Right atrium auricular region (tissue), 2 donors: ENCODE measurements around the gene SP7. TPM values are rescaled to one million over a fixed set of nuclear protein-coding genes. Genes with fewer than 3 reads are reported as not detected.
A peak's percentile ranks its signal among the peaks of the same experiment; 100 is the strongest.

Source experiments
- DNase-seq: peaks from one replicate; pipeline ENCODE4 v3.0.0-alpha.2; 2019; ENCODE audit warnings: low spot score
- H3K27ac ChIP-seq, 2 donors: fragments of 200-600 bp; sonication (generic); 1 replicate in 1 of 2; 2 replicates in 1 of 2; pipeline ENCODE4 v1.5.1; 2016 to 2019
- H3K27me3 ChIP-seq, 2 donors: fragments of 200-600 bp; sonication (generic); one replicate each; pipeline versions ENCODE4 v1.5.1 to v1.6.0; 2017 to 2019
- H3K36me3 ChIP-seq: fragments of 200-600 bp; sonication (generic); one replicate; pipeline ENCODE4 v1.5.1; 2016
- H3K4me1 ChIP-seq, 2 donors: fragments of 200-600 bp; sonication (generic); one replicate each; pipeline versions ENCODE4 v1.5.1 to v1.6.0; 2017 to 2019
- H3K4me3 ChIP-seq, 2 donors: fragments of 200-600 bp; sonication (generic); 1 replicate in 1 of 2; 2 replicates in 1 of 2; pipeline ENCODE4 v1.5.1; 2017 to 2019; ENCODE audit warnings: mild to moderate bottlenecking in 1 of 2, moderate library complexity in 1 of 2
- H3K9me3 ChIP-seq, 2 donors: fragments of 200-600 bp; sonication (generic); one replicate each; pipeline ENCODE4 v1.5.1; 2019
- total RNA-seq, 2 donors: library from RNA; depleted of rRNA; stranded (reverse); fragments of >200 nt; gene quantifications; one replicate each; pipeline ENCODE4 v1.1.0, GENCODE V29; 2016
- TF ChIP-seq, protein P1 (sequence below), 2 donors: fragments of 200-600 bp; sonication (generic); IDR thresholded peaks; one replicate each; pipeline ENCODE4 v1.5.1; 2019; ENCODE audit warnings: antibody characterized with exemption in 2 of 2

Gene SP7
- total RNA-seq, 2 donors from 2014 or later, result not detected

DNA sequence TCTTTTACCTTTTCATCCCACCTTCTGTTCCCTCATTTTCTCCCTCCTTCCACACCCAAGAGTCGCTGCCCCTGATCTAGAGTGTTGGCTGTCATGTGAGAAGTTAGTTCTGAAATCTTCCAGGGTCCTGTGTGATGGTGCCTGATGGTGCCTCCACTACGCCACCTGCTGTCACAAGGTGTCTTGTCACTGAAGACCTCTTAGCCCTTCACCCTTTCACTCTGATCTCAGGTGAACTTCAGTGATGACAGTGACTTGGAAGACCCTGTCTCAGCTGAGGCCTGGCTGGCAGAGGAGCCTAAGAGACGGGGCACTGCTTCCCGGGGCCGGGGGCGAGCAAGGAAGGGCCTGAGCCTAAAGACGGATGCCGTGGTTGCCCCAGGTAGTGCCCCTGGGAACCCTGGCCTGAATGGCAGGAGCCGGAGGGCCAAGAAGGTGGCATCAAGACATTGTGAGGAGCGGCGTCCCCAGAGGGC, 48.4 kb downstream of the SP7 start:
- DNase-seq, result peak; percentile 66
- TF ChIP-seq, protein P1, sequence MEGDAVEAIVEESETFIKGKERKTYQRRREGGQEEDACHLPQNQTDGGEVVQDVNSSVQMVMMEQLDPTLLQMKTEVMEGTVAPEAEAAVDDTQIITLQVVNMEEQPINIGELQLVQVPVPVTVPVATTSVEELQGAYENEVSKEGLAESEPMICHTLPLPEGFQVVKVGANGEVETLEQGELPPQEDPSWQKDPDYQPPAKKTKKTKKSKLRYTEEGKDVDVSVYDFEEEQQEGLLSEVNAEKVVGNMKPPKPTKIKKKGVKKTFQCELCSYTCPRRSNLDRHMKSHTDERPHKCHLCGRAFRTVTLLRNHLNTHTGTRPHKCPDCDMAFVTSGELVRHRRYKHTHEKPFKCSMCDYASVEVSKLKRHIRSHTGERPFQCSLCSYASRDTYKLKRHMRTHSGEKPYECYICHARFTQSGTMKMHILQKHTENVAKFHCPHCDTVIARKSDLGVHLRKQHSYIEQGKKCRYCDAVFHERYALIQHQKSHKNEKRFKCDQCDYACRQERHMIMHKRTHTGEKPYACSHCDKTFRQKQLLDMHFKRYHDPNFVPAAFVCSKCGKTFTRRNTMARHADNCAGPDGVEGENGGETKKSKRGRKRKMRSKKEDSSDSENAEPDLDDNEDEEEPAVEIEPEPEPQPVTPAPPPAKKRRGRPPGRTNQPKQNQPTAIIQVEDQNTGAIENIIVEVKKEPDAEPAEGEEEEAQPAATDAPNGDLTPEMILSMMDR (IDR thresholded peaks at IDR 0.05), result peak; percentile 47 to 73
- H3K9me3 ChIP-seq, result no peaks in the 10 kb centered on the region
- H3K4me1 ChIP-seq, result no peaks in the 10 kb centered on the region
- H3K27ac ChIP-seq, result no peak overlapping the region
- no peaks in the 10 kb centered on the region for H3K27me3 ChIP-seq
- H3K36me3 ChIP-seq, result no peaks in the 10 kb centered on the region
- H3K4me3 ChIP-seq, result no peak overlapping the region

DNA sequence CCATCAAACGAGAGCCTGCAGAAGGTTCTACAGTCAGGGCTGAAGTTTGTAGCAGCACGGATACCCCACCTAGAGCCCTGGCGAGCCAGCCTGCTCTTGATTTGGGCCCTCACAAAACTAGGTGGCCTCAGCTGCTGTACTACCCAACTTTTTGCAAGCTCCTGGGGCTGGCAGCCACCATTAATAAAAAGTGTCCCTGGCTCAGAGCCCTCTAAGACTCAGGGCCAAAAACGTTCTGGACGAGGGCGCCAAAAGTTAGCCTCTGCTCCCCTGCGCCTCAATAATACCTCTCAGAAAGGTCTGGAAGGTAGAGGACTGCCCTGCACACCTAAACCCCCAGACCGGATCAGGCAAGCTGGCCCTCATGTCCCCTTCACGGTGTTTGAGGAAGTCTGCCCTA, 49.7 kb downstream of the SP7 start:
- Histone ChIP-seq H3K27ac (no peak overlapping the region), H3K4me3 (no peak overlapping the region), H3K4me1 (no peaks in the 10 kb centered on the region), H3K9me3 (no peaks in the 10 kb centered on the region), H3K36me3 (no peaks in the 10 kb centered on the region), H3K27me3 (no peaks in the 10 kb centered on the region)
- DNase-seq, result no peak
- TF ChIP-seq, protein P1 (IDR thresholded peaks at IDR 0.05), result no peak

DNA sequence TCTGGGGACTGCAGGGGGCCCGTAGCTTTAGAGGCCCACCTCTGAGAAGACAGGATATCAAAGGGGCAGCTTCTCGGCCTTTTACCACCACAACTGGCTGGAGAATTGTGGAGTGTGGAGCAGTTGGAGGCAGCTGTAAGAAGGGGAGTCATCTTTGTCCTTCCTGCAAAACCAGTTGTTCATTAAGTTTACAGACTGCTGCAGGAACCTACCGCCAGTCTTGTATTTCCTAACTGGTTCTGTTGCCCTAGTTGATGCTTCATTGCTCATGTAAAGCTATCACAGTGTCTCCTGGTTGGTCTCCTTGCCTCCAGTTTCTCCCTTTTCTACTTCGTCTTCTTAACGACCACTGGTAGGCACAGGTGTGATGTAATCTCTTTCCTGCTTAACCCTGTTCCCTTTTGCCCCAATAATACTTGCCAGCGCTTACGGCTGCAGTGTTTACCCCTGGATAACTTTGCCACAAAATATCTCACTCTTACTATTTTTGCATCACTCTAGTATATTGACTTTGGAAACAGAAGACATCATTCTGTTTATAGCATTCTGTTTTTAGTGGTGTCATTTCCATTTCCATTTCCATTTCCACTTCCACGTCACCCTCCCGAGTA, 56.2 kb downstream of the SP7 start:
- H3K27ac ChIP-seq, result no peak overlapping the region
- TF ChIP-seq, protein P1 (IDR thresholded peaks at IDR 0.05), result no peak
- H3K4me1 ChIP-seq, result no peaks in the 10 kb centered on the region
- no peak overlapping the region for H3K4me3 ChIP-seq
- no peaks in the 10 kb centered on the region for H3K27me3 ChIP-seq
- DNase-seq, result no peak
- H3K9me3 ChIP-seq, result no peaks in the 10 kb centered on the region
- no peaks in the 10 kb centered on the region for H3K36me3 ChIP-seq

DNA sequence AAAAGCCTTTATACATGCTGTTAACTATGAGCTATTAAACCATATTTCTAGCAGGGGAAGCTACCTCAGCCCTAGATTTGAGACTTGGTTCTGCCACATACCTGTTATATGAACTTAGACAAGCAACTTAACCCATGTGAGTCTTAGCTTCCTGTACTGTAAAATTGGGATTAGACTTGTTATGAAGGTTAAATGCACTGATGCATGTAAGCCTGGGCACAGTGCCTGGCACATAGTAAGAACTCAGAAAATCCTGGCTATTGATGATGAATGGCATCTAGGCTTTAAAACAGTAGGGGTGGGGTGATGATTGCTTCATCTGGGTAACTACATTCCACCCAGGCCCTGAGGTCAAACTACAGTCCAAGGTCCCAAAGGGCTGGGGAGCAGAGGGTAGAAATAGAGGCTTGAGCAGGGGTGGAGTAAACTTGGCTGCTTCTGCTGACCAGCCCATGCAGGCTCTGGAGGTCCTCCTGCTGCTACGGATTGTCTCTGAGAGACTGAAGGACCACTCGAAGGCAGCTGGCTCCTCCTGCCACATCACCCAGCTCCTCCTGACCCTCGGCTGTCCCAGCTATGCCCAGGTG, 56.8 kb downstream of the SP7 start:
- no peaks in the 10 kb centered on the region for H3K9me3 ChIP-seq
- no peak for DNase-seq
- no peak overlapping the region for H3K27ac ChIP-seq
- TF ChIP-seq, protein P1 (IDR thresholded peaks at IDR 0.05), result no peak
- H3K4me1 ChIP-seq, result no peaks in the 10 kb centered on the region
- no peak overlapping the region for H3K4me3 ChIP-seq
- H3K27me3 ChIP-seq, result no peaks in the 10 kb centered on the region
- H3K36me3 ChIP-seq, result no peaks in the 10 kb centered on the region

DNA sequence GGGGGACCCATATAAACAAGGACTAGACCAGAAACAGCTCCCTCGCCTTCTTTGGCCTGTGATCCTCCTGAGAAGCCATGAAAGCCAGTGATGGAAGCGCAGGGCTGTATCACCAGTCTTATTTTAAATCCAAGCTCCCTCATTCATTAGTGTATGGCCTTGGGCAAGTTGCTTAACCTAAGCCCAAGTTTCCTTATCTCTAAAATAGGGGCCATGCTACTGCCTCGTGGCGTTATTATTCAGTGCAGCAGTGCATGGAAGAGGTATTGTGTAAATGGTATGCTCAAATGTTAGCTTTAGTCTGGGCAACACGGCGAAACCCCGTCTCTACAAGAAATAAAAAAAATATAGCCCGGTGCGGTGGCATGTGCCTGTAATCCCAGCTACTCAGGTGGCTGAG, 58.2 kb downstream of the SP7 start:
- no peaks in the 10 kb centered on the region for H3K27me3 ChIP-seq
- DNase-seq, result no peak
- H3K4me3 ChIP-seq, result no peak overlapping the region
- H3K27ac ChIP-seq, result no peak overlapping the region
- no peaks in the 10 kb centered on the region for H3K9me3 ChIP-seq
- H3K36me3 ChIP-seq, result no peaks in the 10 kb centered on the region
- no peaks in the 10 kb centered on the region for H3K4me1 ChIP-seq
- TF ChIP-seq, protein P1 (IDR thresholded peaks at IDR 0.05), result no peak

Other genes with a start within 250 kb of the SP7 start
- 100 to 1,000 TPM in 1 of 2 donors, 10 to 100 TPM in 1; 99.0 to 358 TPM for gene IGFBP6, start 238.7 kb downstream of the SP7 start, total RNA-seq
- gene SOAT2, start 232.9 kb downstream of the SP7 start, total RNA-seq, result not detected
- gene ZNF740, start 155.6 kb downstream of the SP7 start, total RNA-seq, result 1 to 10 TPM; 5.9 to 7.4 TPM
- gene CSAD, start 155.4 kb downstream of the SP7 start, total RNA-seq, result 1 to 10 TPM; 3.4 to 4.9 TPM
- under 1 TPM in 1 of 2 donors, not detected in 1; 0.47 TPM for gene ITGB7, start 129.1 kb downstream of the SP7 start, total RNA-seq
- gene RARG, start 104.1 kb downstream of the SP7 start, total RNA-seq, result 10 to 100 TPM; 14.8 to 15.0 TPM
- under 1 TPM; 0.12 to 0.59 TPM for gene ESPL1, start 68.1 kb downstream of the SP7 start, total RNA-seq
- 100 to 1,000 TPM; 416 to 549 TPM for gene PFDN5, start 40.8 kb downstream of the SP7 start, total RNA-seq
- gene MYG1, start 36.7 kb downstream of the SP7 start, total RNA-seq, result 10 to 100 TPM; 26.9 to 28.3 TPM
- 10 to 100 TPM; 30.4 to 30.8 TPM for gene AAAS, start 14.7 kb downstream of the SP7 start, total RNA-seq
- 10 to 100 TPM; 21.2 to 36.6 TPM for gene SP1, start 43.8 kb upstream of the SP7 start, total RNA-seq
- under 1 TPM; 0.37 to 0.47 TPM for gene AMHR2, start 87.5 kb upstream of the SP7 start, total RNA-seq
- gene PRR13, start 105.4 kb upstream of the SP7 start, total RNA-seq, result 10 to 100 TPM; 38.8 to 60.6 TPM
- 100 to 1,000 TPM; 288 to 378 TPM for gene PCBP2, start 115.7 kb upstream of the SP7 start, total RNA-seq
- 1 to 10 TPM; 2.6 to 9.8 TPM for gene MAP3K12, start 163.1 kb upstream of the SP7 start, total RNA-seq
- gene TARBP2, start 164.9 kb upstream of the SP7 start, total RNA-seq, result 10 to 100 TPM; 11.1 to 18.9 TPM
- gene NPFF, start 171.1 kb upstream of the SP7 start, total RNA-seq, result not detected